HG03025 (cell line): ENCODE measurements around the gene WWP2.
"Not testable (repeated sequence)": the region's sequence is repeated elsewhere in the genome, so short reads cannot be mapped to it uniquely, and the experiment has no call there.

Experiments used
- ATAC-seq: cut with Tn5 transposase; IDR thresholded peaks from one replicate; pipeline ENCODE4 v1.9.1; 2021; ENCODE audit warnings: mild to moderate bottlenecking, moderate library complexity; ENCODE audit not compliant: unreplicated experiment, low FRiP score

WWP2 gene

GRCh38 chr16:69761983-69762813, at the start of gene WWP2:
TSS of gene WWP2 (plus strand) at chr16:69762332. CDS start at chr16:69787011, 24,679 bp downstream.
- peak; percentile 65 for ATAC-seq

- ATAC-seq = no peak
These were observed 49.1 kb upstream of the WWP2 start for GRCh38 chr16:69712914-69713581.

GRCh38 chr16:69717066-69717465, 45.1 kb upstream of the WWP2 start:
- no peak for ATAC-seq

GRCh38 chr16:69718111-69718764, 43.9 kb upstream of the WWP2 start:
- ATAC-seq = no peak

- ATAC-seq = no peak
These were observed 41.2 kb upstream of the WWP2 start for GRCh38 chr16:69720822-69721430.

- ATAC-seq = no peak
These were observed 40.6 kb upstream of the WWP2 start for GRCh38 chr16:69721441-69721957.

- ATAC-seq = no peak
These were observed 37.7 kb upstream of the WWP2 start for GRCh38 chr16:69724414-69724873.

- no peak for ATAC-seq
These were observed 37.1 kb upstream of the WWP2 start for GRCh38 chr16:69724981-69725479.

- no peak for ATAC-seq
These were observed 36.4 kb upstream of the WWP2 start for GRCh38 chr16:69725480-69726312.

- ATAC-seq = peak; percentile 89
These were observed 35.6 kb upstream of the WWP2 start, which contains the start of gene NQO1 for GRCh38 chr16:69726313-69727060. TSS of gene NQO1 (minus strand) at chr16:69726560. CDS start at chr16:69726439, 121 bp downstream.

GRCh38 chr16:69727916-69728270, 34.2 kb upstream of the WWP2 start:
- no peak for ATAC-seq

GRCh38 chr16:69729030-69729429, 33.1 kb upstream of the WWP2 start:
- ATAC-seq = not testable (repeated sequence)

- ATAC-seq = not testable (repeated sequence)
These were observed 30.9 kb upstream of the WWP2 start for GRCh38 chr16:69731280-69731679.

- no peak for ATAC-seq
These were observed 30.0 kb upstream of the WWP2 start for GRCh38 chr16:69732101-69732500.

- no peak for ATAC-seq
These were observed 20.6 kb upstream of the WWP2 start for GRCh38 chr16:69741519-69741918.

- ATAC-seq = no peak
These were observed 19.9 kb upstream of the WWP2 start for GRCh38 chr16:69741951-69742904.

GRCh38 chr16:69744363-69745231, 17.5 kb upstream of the WWP2 start:
- ATAC-seq = no peak
